PC-9 (cell line): ENCODE measurements around the gene PRR13. TPM values are rescaled to one million over a fixed set of nuclear protein-coding genes. Genes with fewer than 3 reads are reported as not detected.

Source experiments
- BruUV-seq: library from RNA; stranded (reverse); fragments of 400-500 nt; replicated peaks from 2 replicates; lab custom pipeline; 2021; lab: Mats Ljungman, UMichigan
- CTCF ChIA-PET: fragments of 300-600 bp; sonication (Branson Sonifier 250); formaldehyde crosslinking; loops from one replicate; lab custom pipeline; 2022; ENCODE audit warnings: antibody characterized with exemption; lab: Charles Lee
- POLR2A ChIA-PET: fragments of 300-600 bp; sonication (Branson Sonifier 250); formaldehyde crosslinking; loops from one replicate; lab custom pipeline; 2022; ENCODE audit warnings: antibody characterized with exemption; ENCODE audit not compliant: unreplicated experiment; lab: Charles Lee
- DNase-seq, 2 experiments: peaks; one replicate each; pipeline versions ENCODE4 v3.0.0 to v3.0.0-alpha.2; 2015 to 2022; ENCODE audit warnings: mixed read lengths in 1 of 2
- H2AFZ ChIP-seq: fragments of 200-600 bp; sonication (generic); 2 replicates; pipeline ENCODE4 v1.8.1; 2017; ENCODE audit warnings: antibody characterized with exemption
- H3F3A ChIP-seq: fragments of 200-600 bp; sonication (generic); 2 replicates; pipeline ENCODE4 v1.8.1; 2017; ENCODE audit warnings: antibody characterized with exemption, mild to moderate bottlenecking, low read depth; ENCODE audit not compliant: insufficient read depth
- H3K27ac ChIP-seq: fragments of 200-600 bp; sonication (generic); 2 replicates; pipeline ENCODE4 v1.6.1; 2016; ENCODE audit warnings: mixed run types
- H3K27me3 ChIP-seq: fragments of 200-600 bp; sonication (generic); 2 replicates; pipeline ENCODE4 v1.6.1; 2016; ENCODE audit warnings: low read depth, mixed run types; ENCODE audit not compliant: insufficient read depth
- H3K36me3 ChIP-seq: fragments of 200-600 bp; sonication (generic); 2 replicates; pipeline ENCODE4 v1.6.1; 2016; ENCODE audit warnings: low read depth, mixed run types
- H3K4me1 ChIP-seq: fragments of 200-600 bp; sonication (generic); replicated peaks from 2 replicates; pipeline ENCODE4 v1.6.1; 2016; ENCODE audit warnings: mixed run types; ENCODE audit not compliant: insufficient read depth
- H3K4me2 ChIP-seq: fragments of 200-600 bp; sonication (generic); 2 replicates; pipeline ENCODE4 v1.6.1; 2017; ENCODE audit warnings: mixed run types
- H3K4me3 ChIP-seq: fragments of 200-600 bp; sonication (generic); 2 replicates; pipeline ENCODE4 v1.6.1; 2016; ENCODE audit warnings: mixed run types
- H3K79me2 ChIP-seq: fragments of 200-600 bp; sonication (generic); 2 replicates; pipeline ENCODE4 v1.6.1; 2017; ENCODE audit warnings: low read depth, mixed run types
- H3K9me2 ChIP-seq: fragments of 200-600 bp; sonication (generic); 2 replicates; pipeline ENCODE4 v1.8.1; 2017; ENCODE audit warnings: mild to moderate bottlenecking; ENCODE audit not compliant: insufficient read depth
- H3K9me3 ChIP-seq: fragments of 200-600 bp; sonication (generic); 2 replicates; pipeline ENCODE4 v1.8.1; 2016; ENCODE audit warnings: low read depth; ENCODE audit not compliant: insufficient read depth
- H4K20me1 ChIP-seq: fragments of 200-600 bp; sonication (generic); 2 replicates; pipeline ENCODE4 v1.8.1; 2017; ENCODE audit not compliant: insufficient read depth
- CTCF ChIP-seq: fragments of 200-600 bp; sonication (generic); conservative IDR thresholded peaks from 2 replicates; pipeline ENCODE4 v1.6.1; 2017; ENCODE audit warnings: mixed run types, antibody characterized with exemption, mild to moderate bottlenecking, moderate library complexity
- EZH2 ChIP-seq: fragments of 200-600 bp; sonication (generic); IDR thresholded peaks from 2 replicates; pipeline ENCODE4 v1.8.0; 2017; ENCODE audit warnings: antibody characterized with exemption, low read depth
- intact Hi-C: fragments of 100-400 bp; cut with micrococcal nuclease; formaldehyde crosslinking; loops from one replicate; pipeline ENCODE4 v1.10.0; 2022; ENCODE audit not compliant: unreplicated experiment
- total RNA-seq: library from RNA; stranded (reverse); gene quantifications from 2 replicates; pipeline ENCODE4 v1.2.3, GENCODE V29; 2021

The PRR13 gene
- total RNA-seq, 1 experiment from 2014 or later: 203 TPM

DNA sequence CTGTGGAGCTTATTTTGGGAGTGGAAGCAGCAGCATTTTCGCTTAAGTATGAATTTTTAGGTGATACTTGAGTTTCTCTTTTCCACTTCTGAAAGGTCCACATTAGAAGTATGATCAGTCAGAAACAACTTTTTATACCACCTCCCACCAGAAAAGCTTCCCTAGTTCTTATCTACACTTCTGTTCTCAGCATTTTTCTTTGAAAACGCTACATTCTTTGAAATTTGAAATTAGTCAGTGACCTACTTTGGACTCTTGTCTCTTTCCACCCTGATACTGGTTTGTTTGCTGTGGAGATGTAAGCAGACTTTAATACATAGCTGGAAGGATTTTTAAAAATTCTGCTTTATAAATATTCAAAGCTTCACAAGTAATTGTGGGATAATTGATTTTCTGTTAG is 32.5 kb downstream of the PRR13 start:
- POLR2A ChIA-PET: no interaction called here
- H3K36me3 ChIP-seq: peaks cover 77% of the 10 kb centered on the region
- BruUV-seq: no TSS peak

GRCh38 chr12:53474819-53475218 is 33.3 kb downstream of the PRR13 start:
- no peak for DNase-seq
- H3K4me3 ChIP-seq: no peak overlapping the region
- no peaks in the 10 kb centered on the region for H3K4me1 ChIP-seq
- BruUV-seq: no TSS peak
- intact Hi-C loops: no loop called here
- peaks cover 94% of the 10 kb centered on the region for H4K20me1 ChIP-seq
- no peaks in the 10 kb centered on the region for H3K27me3 ChIP-seq
- CTCF ChIA-PET: no interaction called here
- H3K9me2 ChIP-seq: no peaks in the 10 kb centered on the region
- H3K4me2 ChIP-seq: no peak overlapping the region
- peaks cover 77% of the 10 kb centered on the region for H3K36me3 ChIP-seq
- H3K9me3 ChIP-seq: no peaks in the 10 kb centered on the region
- POLR2A ChIA-PET: interaction anchor here (0.6 kb wide), 2 partner anchors 18 to 1050 kb away, joined by 4 to 6 read pairs; no protein-coding TSS in a partner anchor
- peaks cover 42% of the 10 kb centered on the region for H3K79me2 ChIP-seq
- no peak overlapping the region for H3K27ac ChIP-seq
- TF ChIP-seq CTCF (no peak), EZH2 (no peak)
- H3F3A ChIP-seq: peaks cover 96% of the 10 kb centered on the region
- H2AFZ ChIP-seq: no peak overlapping the region

More for the DNA sequence above, 32.5 kb downstream of the PRR13 start:
- Histone ChIP-seq H3F3A (peaks cover 98% of the 10 kb centered on the region), H3K4me3 (no peak overlapping the region), H3K79me2 (peaks cover 38% of the 10 kb centered on the region), H3K27ac (no peak overlapping the region), H2AFZ (no peak overlapping the region), H4K20me1 (peaks cover 94% of the 10 kb centered on the region), H3K27me3 (no peaks in the 10 kb centered on the region), H3K4me2 (no peak overlapping the region), H3K4me1 (no peaks in the 10 kb centered on the region), H3K9me3 (no peaks in the 10 kb centered on the region), H3K9me2 (no peaks in the 10 kb centered on the region)
- CTCF ChIA-PET: no interaction called here
- TF ChIP-seq CTCF: no peak
- TF ChIP-seq EZH2: no peak
- no peak for DNase-seq
- intact Hi-C loops: no loop called here

GRCh38 chr12:53476769-53477209 is 35.3 kb downstream of the PRR13 start:
- no peak for DNase-seq
- Histone ChIP-seq H2AFZ (no peak overlapping the region), H3K36me3 (peaks cover 72% of the 10 kb centered on the region), H3K4me3 (no peak overlapping the region), H3K9me3 (no peaks in the 10 kb centered on the region), H4K20me1 (peaks cover 93% of the 10 kb centered on the region), H3F3A (peaks cover 97% of the 10 kb centered on the region), H3K27ac (no peak overlapping the region), H3K4me2 (no peak overlapping the region), H3K79me2 (peaks cover 33% of the 10 kb centered on the region), H3K27me3 (no peaks in the 10 kb centered on the region), H3K9me2 (no peaks in the 10 kb centered on the region), H3K4me1 (no peaks in the 10 kb centered on the region)
- TF ChIP-seq EZH2 (no peak), CTCF (peak; percentile 55; the same call in 1 of the 2 replicates)
- intact Hi-C loops: no loop called here
- POLR2A ChIA-PET: interaction anchor here (0.6 kb wide), 2 partner anchors 9 to 152 kb away, joined by 5 to 16 read pairs; no protein-coding TSS in a partner anchor
- no TSS peak for BruUV-seq
- CTCF ChIA-PET: interaction anchor here (1.4 kb wide), 1 partner anchor 156 kb away, joined by 3 read pairs; no protein-coding TSS in a partner anchor
